ENCODE results near the gene DISP2. TPM values are rescaled to one million over a fixed set of nuclear protein-coding genes. Genes with fewer than 3 reads are reported as not detected.

Gene DISP2
- total RNA-seq, 2 donors from 2014 or later = 0.02 to 0.03 TPM

GRCh38 chr15:40340740-40341400 is 17.1 kb upstream of the DISP2 start, which contains the start of gene CCDC9B:
TSS of gene CCDC9B (minus strand) at chr15:40340939. CDS start at chr15:40340819, 120 bp downstream.
- no peak for DNase-seq
- Mint-ChIP-seq H3K27ac (no peak within 1 kb of the TSS), H3K4me1 (peaks cover 6% of the 10 kb centered on the region), H3K36me3 (ENCODE audit: low read depth) (no peaks in the 10 kb centered on the region), H3K27me3 (no peaks in the 10 kb centered on the region), H3K4me3 (no peak within 1 kb of the TSS)
- no peaks in the 10 kb centered on the region for H3K9me3 ChIP-seq (ENCODE audit: control insufficient read depth, low read length, poor library complexity, severe bottlenecking)
- no peak for ATAC-seq

- Mint-ChIP-seq H3K27me3 (no peaks in the 10 kb centered on the region), H3K36me3 (ENCODE audit: low read depth) (no peaks in the 10 kb centered on the region), H3K4me3 (no peak overlapping the region), H3K27ac (no peak overlapping the region), H3K4me1 (peaks cover 6% of the 10 kb centered on the region)
- ATAC-seq (no peak), DNase-seq (no peak)
- no peaks in the 10 kb centered on the region for H3K9me3 ChIP-seq (ENCODE audit: control insufficient read depth, low read length, poor library complexity, severe bottlenecking)
Measured at GRCh38 chr15:40342416-40343320, 15.4 kb upstream of the DISP2 start.

- no peaks in the 10 kb centered on the region for H3K36me3 Mint-ChIP-seq (ENCODE audit: low read depth)
- H3K4me3 Mint-ChIP-seq = no peak overlapping the region
- no peak overlapping the region for H3K27ac Mint-ChIP-seq
- no peaks in the 10 kb centered on the region for H3K9me3 ChIP-seq (ENCODE audit: control insufficient read depth, low read length, poor library complexity, severe bottlenecking)
- peaks cover 4% of the 10 kb centered on the region for H3K4me1 Mint-ChIP-seq
- no peaks in the 10 kb centered on the region for H3K27me3 Mint-ChIP-seq
- DNase-seq (no peak), ATAC-seq (no peak)
Measured at GRCh38 chr15:40343512-40343911, 14.5 kb upstream of the DISP2 start.

GRCh38 chr15:40344217-40344616 is 13.8 kb upstream of the DISP2 start:
- DNase-seq = no peak
- no peak overlapping the region for H3K27ac Mint-ChIP-seq
- no peaks in the 10 kb centered on the region for H3K27me3 Mint-ChIP-seq

GRCh38 chr15:40344631-40345120 is 13.3 kb upstream of the DISP2 start:
- no peak overlapping the region for H3K27ac Mint-ChIP-seq
- ATAC-seq (peak; percentile 88), DNase-seq (peak; percentile 44 to 60 (median 48))
- H3K36me3 Mint-ChIP-seq (ENCODE audit: low read depth) = no peaks in the 10 kb centered on the region
- H3K9me3 ChIP-seq (ENCODE audit: control insufficient read depth, low read length, poor library complexity, severe bottlenecking) = no peaks in the 10 kb centered on the region
- H3K4me1 Mint-ChIP-seq = peaks cover 7% of the 10 kb centered on the region
- no peaks in the 10 kb centered on the region for H3K27me3 Mint-ChIP-seq
- no peak overlapping the region for H3K4me3 Mint-ChIP-seq

More at GRCh38 chr15:40344217-40344616, 13.8 kb upstream of the DISP2 start:
- H3K36me3 Mint-ChIP-seq (ENCODE audit: low read depth) = no peaks in the 10 kb centered on the region
- H3K4me3 Mint-ChIP-seq = no peak overlapping the region
- H3K4me1 Mint-ChIP-seq = peaks cover 6% of the 10 kb centered on the region
- ATAC-seq = no peak
- no peaks in the 10 kb centered on the region for H3K9me3 ChIP-seq (ENCODE audit: control insufficient read depth, low read length, poor library complexity, severe bottlenecking)

- no peak overlapping the region for H3K4me3 Mint-ChIP-seq
- no peak for ATAC-seq
- peaks cover 11% of the 10 kb centered on the region for H3K4me1 Mint-ChIP-seq
- H3K27ac Mint-ChIP-seq = no peak overlapping the region
- H3K27me3 Mint-ChIP-seq = no peaks in the 10 kb centered on the region
- H3K36me3 Mint-ChIP-seq (ENCODE audit: low read depth) = no peaks in the 10 kb centered on the region
- DNase-seq = no peak
- no peaks in the 10 kb centered on the region for H3K9me3 ChIP-seq (ENCODE audit: control insufficient read depth, low read length, poor library complexity, severe bottlenecking)
Measured at GRCh38 chr15:40345225-40345866, 12.7 kb upstream of the DISP2 start.

- H3K9me3 ChIP-seq (ENCODE audit: control insufficient read depth, low read length, poor library complexity, severe bottlenecking) = no peaks in the 10 kb centered on the region
- Mint-ChIP-seq H3K27ac (no peak overlapping the region), H3K4me1 (peaks cover 11% of the 10 kb centered on the region), H3K36me3 (ENCODE audit: low read depth) (no peaks in the 10 kb centered on the region), H3K4me3 (no peak overlapping the region), H3K27me3 (no peaks in the 10 kb centered on the region)
- ATAC-seq (no peak), DNase-seq (no peak)
Measured at GRCh38 chr15:40345867-40346578, 12.0 kb upstream of the DISP2 start.

GRCh38 chr15:40346579-40347558 is 11.2 kb upstream of the DISP2 start:
- H3K27me3 Mint-ChIP-seq = no peaks in the 10 kb centered on the region
- no peak overlapping the region for H3K27ac Mint-ChIP-seq
- ATAC-seq = no peak

GRCh38 chr15:40347559-40348473 is 10.2 kb upstream of the DISP2 start:
- no peaks in the 10 kb centered on the region for H3K27me3 Mint-ChIP-seq
- no peaks in the 10 kb centered on the region for H3K9me3 ChIP-seq (ENCODE audit: control insufficient read depth, low read length, poor library complexity, severe bottlenecking)
- H3K36me3 Mint-ChIP-seq (ENCODE audit: low read depth) = no peaks in the 10 kb centered on the region
- DNase-seq = no peak
- no peak overlapping the region for H3K4me3 Mint-ChIP-seq
- H3K4me1 Mint-ChIP-seq = peaks cover 9% of the 10 kb centered on the region
- no peak for ATAC-seq
- H3K27ac Mint-ChIP-seq = no peak overlapping the region

More at GRCh38 chr15:40346579-40347558, 11.2 kb upstream of the DISP2 start:
- DNase-seq = no peak
- H3K9me3 ChIP-seq (ENCODE audit: control insufficient read depth, low read length, poor library complexity, severe bottlenecking) = no peaks in the 10 kb centered on the region
- Mint-ChIP-seq H3K4me3 (no peak overlapping the region), H3K36me3 (ENCODE audit: low read depth) (no peaks in the 10 kb centered on the region), H3K4me1 (peaks cover 9% of the 10 kb centered on the region)

- Mint-ChIP-seq H3K27me3 (no peaks in the 10 kb centered on the region), H3K36me3 (ENCODE audit: low read depth) (no peaks in the 10 kb centered on the region), H3K4me1 (peaks cover 9% of the 10 kb centered on the region), H3K27ac (no peak overlapping the region), H3K4me3 (no peak overlapping the region)
- no peaks in the 10 kb centered on the region for H3K9me3 ChIP-seq (ENCODE audit: control insufficient read depth, low read length, poor library complexity, severe bottlenecking)
- DNase-seq (no peak), ATAC-seq (no peak)
Measured at GRCh38 chr15:40348474-40348870, 9.5 kb upstream of the DISP2 start.

GRCh38 chr15:40349163-40349562 is 8.9 kb upstream of the DISP2 start:
- Mint-ChIP-seq H3K4me1 (peaks cover 9% of the 10 kb centered on the region), H3K27me3 (no peaks in the 10 kb centered on the region), H3K27ac (no peak overlapping the region), H3K36me3 (ENCODE audit: low read depth) (peaks cover 2% of the 10 kb centered on the region), H3K4me3 (no peak overlapping the region)
- ATAC-seq (no peak), DNase-seq (no peak)
- no peaks in the 10 kb centered on the region for H3K9me3 ChIP-seq (ENCODE audit: control insufficient read depth, low read length, poor library complexity, severe bottlenecking)
